ENCODE data around the gene HYAL4.

The HYAL4 gene

GRCh38 chr7:123916240-123916724, 71.3 kb downstream of the HYAL4 start:
- no peak for DNase-seq (ENCODE audit: low read depth in 2 of 2)

- no peak for DNase-seq (ENCODE audit: low read depth in 2 of 2)
Observed at GRCh38 chr7:123917878-123918277, 72.9 kb downstream of the HYAL4 start.

GRCh38 chr7:123918309-123918708, 73.3 kb downstream of the HYAL4 start:
- DNase-seq (ENCODE audit: low read depth in 2 of 2): no peak

DNA sequence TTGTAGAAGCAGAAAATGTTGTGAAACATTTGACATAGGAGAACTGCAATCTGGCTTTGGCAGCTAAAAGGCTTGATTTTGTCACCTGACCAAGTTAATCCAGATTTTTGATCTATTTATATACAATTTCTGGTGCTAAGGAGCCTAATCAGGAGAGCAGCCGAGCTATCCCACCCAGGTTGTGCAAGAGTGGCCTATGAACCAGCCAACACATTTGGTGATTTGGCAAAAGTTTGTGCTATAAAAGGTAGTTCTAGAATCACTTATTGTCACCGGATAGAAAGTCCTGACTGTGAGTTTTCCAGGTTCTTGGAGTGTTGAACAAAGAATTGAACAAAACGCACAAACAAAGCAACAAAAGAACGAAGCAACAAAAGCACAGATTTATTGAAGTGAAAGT, 78.6 kb downstream of the HYAL4 start:
- no peak for DNase-seq (ENCODE audit: low read depth in 2 of 2)

DNA sequence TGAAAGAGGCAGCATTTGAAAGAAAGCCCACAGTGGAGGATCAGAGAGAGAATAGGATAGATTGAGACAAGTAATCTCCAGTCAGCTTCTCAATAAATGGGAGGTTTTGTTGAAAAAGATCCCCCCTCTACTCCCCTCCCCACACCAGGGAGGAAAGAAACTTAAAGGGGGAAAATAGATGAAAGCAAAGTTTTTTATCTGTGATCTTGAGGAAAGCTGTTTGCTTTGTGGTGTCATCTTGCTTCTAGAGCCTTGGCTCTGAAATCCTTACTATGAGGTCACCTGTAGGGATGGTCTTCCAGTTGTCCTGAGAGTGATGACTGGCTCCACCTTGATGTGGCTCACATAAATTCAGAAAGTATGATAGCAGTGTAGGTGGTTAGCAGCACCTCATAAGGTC, 80.0 kb downstream of the HYAL4 start, which contains the start of gene SPAM1:
TSS of gene SPAM1 (plus strand) at position 301 of the 400 bp plus-strand sequence. CDS start 28,330 bp downstream, outside the sequence.
- no peak for DNase-seq (ENCODE audit: low read depth in 2 of 2)
